CD4-positive, alpha-beta T cell (primary cell): Measurements from ENCODE around the gene IL3RA. TPM values are rescaled to one million over a fixed set of nuclear protein-coding genes. Genes with fewer than 3 reads are reported as not detected.
A peak's percentile ranks its signal among the peaks of the same experiment; 100 is the strongest.

Source experiments
- ATAC-seq: fragments of 200-7000 bp; cut with Tn5 transposase; one replicate; pipeline ENCODE4 v1.10.0; 2022; ENCODE audit warnings: mild to moderate bottlenecking; ENCODE audit not compliant: poor library complexity
- CTCF ChIA-PET: fragments of 350-600 bp; sonication (Branson Sonifier 250); formaldehyde crosslinking; loops from one replicate; lab custom pipeline; 2021; ENCODE audit warnings: antibody characterized with exemption, inconsistent platforms; lab: Charles Lee
- POLR2A ChIA-PET: fragments of 350-600 bp; sonication (Branson Sonifier 250); formaldehyde crosslinking; loops from one replicate; lab custom pipeline; 2021; ENCODE audit warnings: antibody characterized with exemption, inconsistent platforms; lab: Charles Lee
- DNase-seq, 14 experiments: peaks; one replicate each; pipeline ENCODE4 v3.0.0-alpha.2; 2013 to 2020; ENCODE audit warnings: mixed read lengths in 2 of 14
- H3K27ac ChIP-seq, 2 donors: one replicate each; pipeline versions ENCODE4 v1.5.1 to v1.7.0; 2013; ENCODE audit warnings: low read length in 2 of 2, low read depth in 1 of 2, mild to moderate bottlenecking in 1 of 2
- H3K27me3 ChIP-seq, 2 experiments: 1 replicate in 1 of 2; 2 replicates in 1 of 2; pipeline versions ENCODE4 v1.6.1 to v1.7.0; 2013; ENCODE audit warnings: low read length in 2 of 2, control low read depth in 1 of 2, mild to moderate bottlenecking in 1 of 2, moderate library complexity in 1 of 2; ENCODE audit not compliant: insufficient read depth in 2 of 2, control insufficient read depth in 1 of 2
- H3K36me3 ChIP-seq: one replicate; pipeline ENCODE4 v1.6.1; 2013; ENCODE audit warnings: low read length, control low read depth; ENCODE audit not compliant: insufficient read depth
- H3K4me1 ChIP-seq: one replicate; pipeline ENCODE4 v1.6.1; 2013; ENCODE audit warnings: low read length, control low read depth; ENCODE audit not compliant: insufficient read depth
- H3K4me3 ChIP-seq: one replicate; pipeline ENCODE4 v1.5.1; 2013; ENCODE audit warnings: mild to moderate bottlenecking, low read length, moderate library complexity
- H3K9me3 ChIP-seq, 2 experiments: 1 replicate in 1 of 2; 2 replicates in 1 of 2; pipeline versions ENCODE4 v1.6.1 to v1.7.0; 2013; ENCODE audit warnings: low read length in 2 of 2, mild to moderate bottlenecking in 2 of 2, control low read depth in 1 of 2, moderate library complexity in 1 of 2; ENCODE audit not compliant: control insufficient read depth in 1 of 2, insufficient read depth in 1 of 2
- H3K27ac Mint-ChIP-seq: one replicate; pipeline ENCODE4 v1.8.0; 2020; ENCODE audit warnings: mixed read lengths
- H3K27me3 Mint-ChIP-seq: one replicate; pipeline ENCODE4 v1.8.0; 2021; ENCODE audit warnings: mixed read lengths
- H3K36me3 Mint-ChIP-seq: one replicate; pipeline ENCODE4 v1.8.0; 2021; ENCODE audit warnings: low read depth, mixed read lengths
- H3K4me1 Mint-ChIP-seq: one replicate; pipeline ENCODE4 v1.8.0; 2021; ENCODE audit warnings: low read depth, mixed read lengths
- H3K4me3 Mint-ChIP-seq: one replicate; pipeline ENCODE4 v1.8.0; 2020; ENCODE audit warnings: mild to moderate bottlenecking, mixed read lengths
- H3K9me3 Mint-ChIP-seq: one replicate; pipeline ENCODE4 v1.8.0; 2020; ENCODE audit warnings: mixed read lengths
- CTCF ChIP-seq: fragments of 200-600 bp; IDR thresholded peaks from one replicate; pipeline ENCODE4 v1.8.0; 2022; ENCODE audit warnings: antibody characterized with exemption, mild to moderate bottlenecking
- intact Hi-C, 2 experiments: fragments of 100-400 bp; cut with DNase I in 1 of 2; cut with micrococcal nuclease in 1 of 2; formaldehyde crosslinking; loops; one replicate each; pipeline versions ENCODE4 v1.15.1 to v1.9.0; 2023 to 2025; cut with DNase I, micrococcal nuclease
- total RNA-seq, 174 experiments: library from RNA in 2 of 174; stranded (reverse) in 2 of 174; gene quantifications; one replicate each; pipeline ENCODE4 v1.2.3 and lab custom pipeline; 2021 to 2026

Gene IL3RA
- total RNA-seq, 2 experiments from 2014 or later: 0.45 to 0.49 TPM

GRCh38 chrX:1421433-1422134 lies 85.0 kb downstream of the IL3RA start:
- Histone ChIP-seq H3K36me3 (peaks cover 58% of the 10 kb centered on the region), H3K4me1 (no peaks in the 10 kb centered on the region)
- intact Hi-C loops: no loop called here

GRCh38 chrX:1422135-1422465 lies 85.5 kb downstream of the IL3RA start:
- H3K27me3 ChIP-seq: no peaks in the 10 kb centered on the region
- no peak for TF ChIP-seq CTCF
- Mint-ChIP-seq H3K4me1 (no peaks in the 10 kb centered on the region), H3K9me3 (peaks cover 11% of the 10 kb centered on the region), H3K27ac (no peak overlapping the region), H3K4me3 (no peak overlapping the region), H3K36me3 (peaks cover 69% of the 10 kb centered on the region), H3K27me3 (no peaks in the 10 kb centered on the region)
- ChIA-PET CTCF (no interaction called here), POLR2A (no interaction called here)
- H3K9me3 ChIP-seq: peaks cover 14 to 50% of the 10 kb centered on the region in 2 experiments
- DNase-seq (peak in 1 of 14 experiments; percentile 2), ATAC-seq (no peak)
- H3K4me3 ChIP-seq: no peak overlapping the region
- H3K27ac ChIP-seq: no peak overlapping the region
- intact Hi-C loops: no loop called here
- no peaks in the 10 kb centered on the region for H3K4me1 ChIP-seq
- H3K36me3 ChIP-seq: peaks cover 60% of the 10 kb centered on the region

More at GRCh38 chrX:1421433-1422134, 85.0 kb downstream of the IL3RA start:
- Histone ChIP-seq H3K9me3 (peaks cover 14 to 50% of the 10 kb centered on the region in 2 experiments), H3K4me3 (no peak overlapping the region), H3K27me3 (no peaks in the 10 kb centered on the region), H3K27ac (no peak overlapping the region)
- Mint-ChIP-seq H3K27me3 (no peaks in the 10 kb centered on the region), H3K36me3 (peaks cover 65% of the 10 kb centered on the region), H3K4me3 (no peak overlapping the region), H3K9me3 (peaks cover 11% of the 10 kb centered on the region), H3K27ac (no peak overlapping the region), H3K4me1 (no peaks in the 10 kb centered on the region)
- TF ChIP-seq CTCF: no peak
- no peak for ATAC-seq
- peak in 1 of 14 experiments; percentile 14 for DNase-seq
- ChIA-PET POLR2A (no interaction called here), CTCF (no interaction called here)

GRCh38 chrX:1423215-1423614 lies 86.6 kb downstream of the IL3RA start:
- no peak for TF ChIP-seq CTCF
- intact Hi-C loops: no loop called here
- H3K27ac Mint-ChIP-seq: no peak overlapping the region

More at GRCh38 chrX:1423215-1423614, 86.6 kb downstream of the IL3RA start:
- POLR2A ChIA-PET: no interaction called here
- H3K27me3 ChIP-seq: no peaks in the 10 kb centered on the region
- H3K36me3 ChIP-seq: peaks cover 62% of the 10 kb centered on the region
- Mint-ChIP-seq H3K4me1 (no peaks in the 10 kb centered on the region), H3K27me3 (no peaks in the 10 kb centered on the region), H3K4me3 (no peak overlapping the region), H3K9me3 (peaks cover 11% of the 10 kb centered on the region), H3K36me3 (peaks cover 73% of the 10 kb centered on the region)
- H3K9me3 ChIP-seq: peaks cover 14 to 44% of the 10 kb centered on the region in 2 experiments
- H3K27ac ChIP-seq: no peak overlapping the region
- CTCF ChIA-PET: no interaction called here
- no peaks in the 10 kb centered on the region for H3K4me1 ChIP-seq
- no peak for ATAC-seq
- no peak overlapping the region for H3K4me3 ChIP-seq
- DNase-seq: peak in 1 of 14 experiments; percentile 1
